HUDEP-2 (cell line): ENCODE measurements around the gene CIZ1.
"Not testable (repeated sequence)": the region's sequence is repeated elsewhere in the genome, so short reads cannot be mapped to it uniquely, and the experiment has no call there.

Experiments used
- DNase-seq, 76 experiments: peaks; one replicate each; lab custom pipeline; 2025; ENCODE audit not compliant: unreplicated experiment in 76 of 76; lab: John Stamatoyannopoulos, UW

CIZ1 gene

GRCh38 chr9:128149951-128150593, 41.3 kb downstream of the CIZ1 start:
- peak in 14 of 76 experiments; percentile 4 to 29 (median 20) for DNase-seq

DNA sequence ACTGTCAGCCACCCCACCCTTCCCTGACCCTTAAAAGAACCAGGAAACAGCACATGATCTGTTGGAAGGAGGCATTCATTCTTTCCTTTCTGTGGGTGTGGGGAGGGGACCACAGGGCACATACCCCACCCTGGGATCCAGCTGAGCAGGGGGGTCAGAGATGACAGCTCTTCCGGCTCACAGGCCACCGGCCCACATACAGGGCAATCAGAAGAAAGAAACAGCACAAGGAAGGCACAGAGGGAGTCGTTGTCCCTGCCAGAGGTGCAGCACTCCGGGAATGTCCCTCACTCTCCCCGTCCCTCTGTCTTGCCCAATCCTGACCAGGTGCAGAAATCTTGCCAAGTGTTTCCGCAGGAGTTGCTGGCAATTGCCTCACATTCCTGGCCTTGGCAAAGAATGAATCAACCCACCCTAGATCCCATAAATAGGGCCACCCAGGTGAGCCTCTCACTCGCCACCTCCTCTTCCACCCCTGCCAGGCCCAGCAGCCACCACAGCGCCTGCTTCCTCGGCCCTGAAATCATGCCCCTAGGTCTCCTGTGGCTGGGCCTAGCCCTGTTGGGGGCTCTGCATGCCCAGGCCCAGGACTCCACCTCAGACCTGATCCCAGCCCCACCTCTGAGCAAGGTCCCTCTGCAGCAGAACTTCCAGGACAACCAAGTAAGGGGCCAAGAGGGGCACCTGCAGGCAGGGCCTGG, 42.2 kb downstream of the CIZ1 start, which contains the start of gene LCN2:
LCN2 (plus strand) TSS at position 453 of the 701 bp plus-strand sequence; CDS start at position 526, 73 bp downstream.
- no peak for DNase-seq

DNA sequence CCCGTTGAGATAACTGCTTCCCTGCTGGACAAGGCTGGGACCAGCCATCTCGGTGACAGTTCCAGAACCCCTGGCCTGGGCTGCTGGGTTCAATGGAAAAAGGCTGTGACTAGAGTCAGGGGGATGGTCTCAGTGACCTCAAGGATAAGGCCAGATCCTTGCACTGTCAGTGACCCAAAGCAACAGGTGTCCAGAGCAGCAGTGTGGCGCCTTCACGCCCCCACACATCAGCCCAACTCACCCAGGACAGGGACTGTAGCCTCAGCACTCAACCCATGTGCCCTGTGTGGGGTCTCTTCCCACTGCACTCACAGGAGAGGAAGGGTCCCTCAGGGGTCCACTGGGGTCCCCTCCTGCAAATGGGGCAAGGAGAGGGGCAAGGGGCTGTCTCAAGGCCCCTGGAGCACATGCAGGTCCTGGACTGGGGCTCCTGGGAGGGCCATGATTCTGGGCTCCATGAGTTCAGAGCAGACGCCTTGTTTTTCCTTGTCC, 42.8 kb downstream of the CIZ1 start:
- DNase-seq: no peak

DNA sequence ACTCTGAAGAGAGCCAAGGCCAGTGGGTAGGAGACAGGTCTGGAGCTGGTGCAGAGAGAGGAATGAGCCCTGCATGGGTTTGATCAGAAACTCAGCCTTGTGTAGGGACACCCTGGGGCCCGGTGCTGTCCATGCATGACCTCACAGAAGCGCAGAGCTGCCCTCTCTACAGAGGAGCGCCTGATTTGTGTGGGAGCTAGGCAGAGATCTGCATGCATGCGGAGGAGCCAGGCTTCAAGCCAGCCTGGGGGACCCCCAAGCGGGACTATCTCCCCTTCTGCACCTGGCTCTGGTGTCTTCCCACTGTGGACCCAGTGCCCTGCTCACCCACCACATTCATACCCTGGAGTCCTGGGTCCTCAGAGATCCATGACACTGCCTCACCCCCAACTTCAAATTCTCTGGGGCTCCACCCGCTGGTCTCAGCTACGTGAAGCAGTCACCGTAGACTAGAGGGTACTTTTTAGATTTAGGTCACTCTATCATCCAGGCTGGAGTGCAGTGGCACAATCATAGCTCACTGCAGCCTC, 44.7 kb downstream of the CIZ1 start:
- DNase-seq: no peak

- no peak for DNase-seq
These were observed 45.4 kb downstream of the CIZ1 start for GRCh38 chr9:128145951-128146351.

GRCh38 chr9:128145536-128145935, 45.8 kb downstream of the CIZ1 start:
- DNase-seq: no peak

GRCh38 chr9:128144239-128145181, 46.9 kb downstream of the CIZ1 start:
- no peak for DNase-seq

- DNase-seq: no peak
These were observed 47.7 kb downstream of the CIZ1 start for GRCh38 chr9:128143525-128144238.

GRCh38 chr9:128142596-128142995, 48.8 kb downstream of the CIZ1 start:
- no peak for DNase-seq

DNA sequence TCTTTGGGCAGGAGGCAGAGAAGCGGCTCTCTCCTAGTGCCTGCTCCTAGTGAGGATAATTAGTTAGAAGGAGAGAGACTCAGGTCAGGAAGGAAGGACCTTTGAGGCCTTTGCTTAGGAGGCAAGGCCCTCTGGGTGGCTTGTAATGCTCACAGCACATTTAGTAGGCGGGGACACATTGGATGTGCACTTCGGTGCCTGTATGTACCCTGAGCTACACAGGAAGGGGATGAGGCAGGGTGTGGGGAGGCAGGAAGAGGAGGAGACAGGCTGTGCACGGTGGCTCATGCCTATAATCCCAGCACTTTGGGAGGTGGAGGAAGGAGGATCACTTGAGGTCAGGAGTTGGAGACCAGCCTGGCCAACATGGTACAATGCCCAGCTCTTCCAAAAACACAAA, 49.3 kb downstream of the CIZ1 start:
- no peak for DNase-seq

DNA sequence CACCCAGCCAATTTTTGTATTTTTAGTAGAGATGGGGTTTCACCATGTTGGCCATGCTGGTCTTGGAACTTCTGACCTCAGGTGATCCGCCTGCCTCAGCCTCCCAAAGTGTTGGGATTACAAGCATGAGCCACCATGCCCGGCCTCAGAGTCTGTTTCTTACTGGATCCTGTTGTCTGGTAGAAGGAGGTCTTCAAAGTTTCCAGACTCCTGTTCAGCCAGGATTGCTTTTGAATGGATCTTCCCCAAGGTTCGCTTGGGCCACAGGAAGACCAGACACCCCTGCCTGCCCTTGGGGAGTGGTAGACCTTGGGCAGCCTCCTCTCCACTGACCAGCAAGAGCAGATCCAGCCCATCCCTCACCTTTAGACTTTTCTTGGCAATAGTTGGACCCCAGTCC, 49.8 kb downstream of the CIZ1 start:
- DNase-seq: no peak

GRCh38 chr9:128139621-128140020, 51.8 kb downstream of the CIZ1 start:
- DNase-seq: no peak

GRCh38 chr9:128138001-128138400, 53.4 kb downstream of the CIZ1 start:
- no peak for DNase-seq

- DNase-seq: no peak
These were observed 54.3 kb downstream of the CIZ1 start for GRCh38 chr9:128136816-128137793.

DNA sequence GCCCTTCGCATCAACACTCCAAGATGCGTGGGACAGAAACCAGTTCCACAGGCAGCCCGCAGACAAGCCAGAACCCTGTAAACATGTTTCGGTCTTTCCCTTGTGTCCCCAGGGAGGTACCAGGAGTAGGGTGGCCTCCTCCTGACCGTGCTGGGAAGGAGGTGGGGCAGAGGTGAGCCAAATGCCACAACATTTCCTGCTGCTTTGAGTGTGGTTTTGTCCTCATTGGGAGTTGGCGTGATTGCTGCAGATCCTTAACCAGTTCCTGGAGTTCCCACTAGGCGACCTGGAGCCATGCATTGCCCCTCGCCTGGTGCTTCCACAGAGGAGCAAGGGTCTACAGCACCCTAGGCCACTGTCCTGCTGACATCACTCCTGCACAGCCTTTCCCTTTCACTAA, 55.8 kb downstream of the CIZ1 start:
- DNase-seq: not testable (repeated sequence)

- DNase-seq: not testable (repeated sequence)
These were observed 59.2 kb downstream of the CIZ1 start for GRCh38 chr9:128132139-128132538.

DNA sequence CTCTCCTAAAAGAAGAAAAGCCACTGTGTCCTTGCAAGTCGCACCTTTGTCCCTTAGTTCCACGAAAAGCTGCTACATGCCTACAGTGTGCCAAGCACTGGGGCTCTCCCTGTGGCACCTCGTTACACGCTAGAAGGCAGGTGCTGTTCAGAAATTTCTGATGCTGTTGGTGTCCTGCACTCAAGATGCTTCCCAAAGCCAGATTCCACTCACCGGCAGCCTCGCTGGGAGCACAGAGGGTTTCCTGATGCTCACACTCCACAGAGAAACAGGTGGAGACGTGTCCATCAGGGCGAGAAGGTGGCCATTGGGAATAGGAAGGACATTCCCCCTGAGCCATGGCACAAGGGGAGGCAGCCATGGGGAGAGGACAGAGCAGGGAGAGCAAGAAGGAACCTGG, 60.0 kb downstream of the CIZ1 start:
- DNase-seq: not testable (repeated sequence)

- DNase-seq: not testable (repeated sequence)
These were observed 60.7 kb downstream of the CIZ1 start for GRCh38 chr9:128130651-128131050.
